ENCODE data around the gene CEMIP.

The CEMIP gene, protein sequence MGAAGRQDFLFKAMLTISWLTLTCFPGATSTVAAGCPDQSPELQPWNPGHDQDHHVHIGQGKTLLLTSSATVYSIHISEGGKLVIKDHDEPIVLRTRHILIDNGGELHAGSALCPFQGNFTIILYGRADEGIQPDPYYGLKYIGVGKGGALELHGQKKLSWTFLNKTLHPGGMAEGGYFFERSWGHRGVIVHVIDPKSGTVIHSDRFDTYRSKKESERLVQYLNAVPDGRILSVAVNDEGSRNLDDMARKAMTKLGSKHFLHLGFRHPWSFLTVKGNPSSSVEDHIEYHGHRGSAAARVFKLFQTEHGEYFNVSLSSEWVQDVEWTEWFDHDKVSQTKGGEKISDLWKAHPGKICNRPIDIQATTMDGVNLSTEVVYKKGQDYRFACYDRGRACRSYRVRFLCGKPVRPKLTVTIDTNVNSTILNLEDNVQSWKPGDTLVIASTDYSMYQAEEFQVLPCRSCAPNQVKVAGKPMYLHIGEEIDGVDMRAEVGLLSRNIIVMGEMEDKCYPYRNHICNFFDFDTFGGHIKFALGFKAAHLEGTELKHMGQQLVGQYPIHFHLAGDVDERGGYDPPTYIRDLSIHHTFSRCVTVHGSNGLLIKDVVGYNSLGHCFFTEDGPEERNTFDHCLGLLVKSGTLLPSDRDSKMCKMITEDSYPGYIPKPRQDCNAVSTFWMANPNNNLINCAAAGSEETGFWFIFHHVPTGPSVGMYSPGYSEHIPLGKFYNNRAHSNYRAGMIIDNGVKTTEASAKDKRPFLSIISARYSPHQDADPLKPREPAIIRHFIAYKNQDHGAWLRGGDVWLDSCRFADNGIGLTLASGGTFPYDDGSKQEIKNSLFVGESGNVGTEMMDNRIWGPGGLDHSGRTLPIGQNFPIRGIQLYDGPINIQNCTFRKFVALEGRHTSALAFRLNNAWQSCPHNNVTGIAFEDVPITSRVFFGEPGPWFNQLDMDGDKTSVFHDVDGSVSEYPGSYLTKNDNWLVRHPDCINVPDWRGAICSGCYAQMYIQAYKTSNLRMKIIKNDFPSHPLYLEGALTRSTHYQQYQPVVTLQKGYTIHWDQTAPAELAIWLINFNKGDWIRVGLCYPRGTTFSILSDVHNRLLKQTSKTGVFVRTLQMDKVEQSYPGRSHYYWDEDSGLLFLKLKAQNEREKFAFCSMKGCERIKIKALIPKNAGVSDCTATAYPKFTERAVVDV (N-terminal part only)

DNA sequence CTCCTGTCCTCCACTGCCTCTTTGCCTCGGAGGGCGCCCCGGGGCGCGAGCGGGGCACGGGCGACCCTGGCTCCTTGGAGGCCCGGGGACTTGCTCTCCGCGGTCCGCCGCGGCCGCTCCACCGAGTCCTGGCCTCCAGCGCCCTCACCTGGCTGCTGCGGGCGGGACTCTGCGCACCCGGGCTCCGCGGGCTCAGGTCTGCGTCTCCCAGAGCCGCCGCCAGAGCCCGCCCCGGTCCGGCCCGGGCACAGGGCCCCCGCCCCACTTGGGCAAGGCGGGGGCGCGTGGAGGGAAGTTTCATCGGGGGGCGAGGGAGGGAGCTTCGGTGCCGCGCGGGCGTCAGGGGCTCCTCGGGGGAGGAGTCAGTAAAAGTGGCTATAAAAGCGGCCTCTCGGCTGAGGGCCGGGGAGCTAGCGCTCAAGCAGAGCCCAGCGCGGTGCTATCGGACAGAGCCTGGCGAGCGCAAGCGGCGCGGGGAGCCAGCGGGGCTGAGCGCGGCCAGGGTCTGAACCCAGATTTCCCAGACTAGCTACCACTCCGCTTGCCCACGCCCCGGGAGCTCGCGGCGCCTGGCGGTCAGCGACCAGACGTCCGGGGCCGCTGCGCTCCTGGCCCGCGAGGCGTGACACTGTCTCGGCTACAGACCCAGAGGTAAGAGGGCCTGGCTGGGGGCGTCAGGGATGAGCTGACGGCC lies at the start of gene CEMIP:
Gene CEMIP, plus strand, starts transcription at position 407 of the 694 bp plus-strand sequence. CDS start 94,510 bp downstream, outside the sequence.
- peak; percentile 7 for DNase-seq (ENCODE audit: low read depth)

DNA sequence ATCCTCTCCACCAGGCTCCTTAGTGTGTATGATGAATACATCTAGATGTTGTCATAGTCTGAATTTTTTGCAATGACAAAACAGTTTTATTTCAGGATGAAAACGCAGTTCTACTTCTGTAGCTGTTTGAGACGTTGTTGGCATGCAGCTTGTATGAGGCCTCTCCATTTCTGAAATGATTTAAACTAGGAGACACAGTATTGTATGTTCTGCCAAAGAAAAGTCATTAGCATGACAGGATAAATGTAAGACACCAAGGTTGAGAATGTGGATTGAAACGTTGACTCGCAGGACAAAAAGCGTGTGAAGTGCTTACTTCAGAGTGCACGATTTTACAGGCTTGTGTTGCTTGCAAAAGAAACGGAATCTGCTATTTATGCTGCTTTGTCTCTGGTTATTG lies 48.8 kb upstream of the CEMIP start:
- DNase-seq (ENCODE audit: low read depth) = no peak

DNA sequence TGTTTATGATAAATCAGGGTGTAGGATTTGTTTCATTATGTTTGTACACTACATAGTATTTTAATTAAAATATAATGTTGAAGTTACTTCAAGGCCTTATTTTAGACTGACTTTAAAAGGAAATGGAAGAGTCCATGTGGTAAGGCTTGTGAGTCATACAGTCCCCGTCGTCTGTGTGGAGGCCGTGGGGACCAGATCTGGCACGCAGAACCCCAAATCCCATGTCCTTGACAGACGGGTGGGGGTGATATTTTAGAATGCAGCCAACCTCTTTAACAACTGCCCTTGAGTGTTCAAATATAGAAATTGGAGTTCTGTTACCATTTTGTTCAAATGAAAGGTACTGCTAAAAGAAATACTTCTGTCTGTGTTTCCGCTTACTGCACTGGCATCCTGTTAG lies 48.2 kb upstream of the CEMIP start:
- no peak for DNase-seq (ENCODE audit: low read depth)

DNA sequence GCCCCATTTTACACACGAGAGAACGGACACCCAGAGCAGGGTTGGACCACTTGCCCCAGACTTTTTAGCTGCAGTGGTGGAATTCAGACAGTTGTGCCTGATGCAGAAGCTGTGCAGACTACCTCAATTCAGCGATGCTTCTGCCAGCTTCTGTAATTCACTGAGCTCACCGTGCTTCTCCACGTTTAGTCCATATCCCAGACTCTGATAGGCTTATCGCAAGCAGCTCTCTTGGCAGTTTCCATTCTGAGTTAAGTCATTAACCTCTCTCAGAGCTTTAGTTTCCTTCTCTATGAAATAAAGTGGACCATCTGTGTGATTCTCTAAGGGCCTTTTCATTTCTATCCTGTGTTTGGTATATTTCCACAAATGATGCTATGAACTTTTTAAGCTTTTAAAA lies 47.0 kb upstream of the CEMIP start:
- no peak for DNase-seq (ENCODE audit: low read depth)

DNA sequence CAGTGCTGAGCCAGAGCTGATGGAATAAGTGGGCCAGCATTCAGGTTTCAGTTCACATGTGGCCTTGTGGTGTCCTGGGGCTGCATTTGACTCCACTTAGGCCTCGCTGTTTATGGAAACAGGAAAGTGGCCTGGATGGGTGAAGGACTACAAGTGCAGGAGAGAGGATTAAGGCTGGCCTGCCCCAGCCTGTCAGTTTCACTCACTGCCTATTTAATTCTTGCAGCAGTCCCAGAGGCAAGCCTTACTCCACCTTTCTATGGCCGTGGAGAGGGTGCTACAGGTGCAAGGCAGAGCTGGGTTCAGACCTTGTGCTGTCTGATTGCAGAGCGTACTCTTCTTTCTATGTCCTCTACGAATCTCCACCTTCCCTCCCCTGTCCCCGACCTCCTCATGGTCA lies 46.4 kb upstream of the CEMIP start:
- no peak for DNase-seq (ENCODE audit: low read depth)

DNA sequence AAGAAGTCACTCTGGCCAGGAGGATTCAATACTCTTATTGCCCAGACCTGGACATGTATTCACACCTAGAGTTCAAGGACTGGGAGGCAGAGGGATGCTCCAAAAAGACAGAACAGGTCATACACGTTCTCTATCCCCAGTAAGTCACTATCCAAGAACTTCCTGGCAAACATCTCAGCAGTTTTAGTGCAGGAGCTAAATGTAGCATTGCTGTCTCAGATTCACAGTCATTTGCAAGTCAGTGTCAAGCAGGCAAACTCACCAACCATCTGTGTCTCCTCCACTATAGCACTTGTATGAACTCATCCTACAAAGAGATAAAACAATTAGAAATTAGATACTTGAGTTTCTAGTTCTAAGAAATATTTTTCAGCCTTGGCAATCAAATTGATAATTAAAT lies 45.7 kb upstream of the CEMIP start:
- DNase-seq (ENCODE audit: low read depth) = no peak

DNA sequence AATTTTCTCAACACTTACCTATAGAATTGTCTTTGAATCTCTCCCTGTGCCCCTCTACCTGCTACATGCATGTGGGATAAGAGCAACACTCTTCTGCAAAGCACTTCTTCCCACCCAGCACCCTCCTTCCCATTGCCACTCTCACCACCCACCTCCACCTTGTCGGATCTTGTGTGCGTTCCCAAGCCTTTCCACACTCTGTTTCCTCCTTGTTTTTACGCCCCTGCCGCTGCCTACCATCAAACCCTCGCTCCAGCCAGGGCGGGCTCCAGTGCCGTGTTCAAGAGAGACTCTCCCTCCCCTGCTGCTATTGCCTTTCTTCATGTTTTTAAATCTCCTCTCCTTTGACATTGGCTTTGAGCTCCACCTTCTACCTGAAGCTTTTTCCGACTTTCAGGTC lies 43.8 kb upstream of the CEMIP start:
- no peak for DNase-seq (ENCODE audit: low read depth)

DNA sequence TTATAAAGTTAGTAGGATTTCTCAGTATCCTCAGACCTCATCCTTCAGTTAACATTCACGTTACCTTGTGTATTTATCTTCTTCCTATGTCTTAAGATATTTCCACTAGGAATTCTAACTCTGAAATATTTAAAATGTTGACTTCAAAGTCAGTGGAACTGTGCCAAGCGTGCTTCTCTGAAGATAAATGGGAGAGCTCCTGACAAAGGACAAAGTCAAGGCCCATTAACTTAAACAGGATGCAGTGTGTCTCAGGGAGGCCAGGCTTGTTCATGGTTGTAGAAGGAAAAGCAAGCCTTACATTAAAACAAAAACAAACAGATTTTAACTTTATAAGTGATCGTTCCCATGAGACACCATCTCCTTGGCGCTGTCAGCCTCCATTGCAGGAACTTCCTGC lies 42.6 kb upstream of the CEMIP start:
- DNase-seq (ENCODE audit: low read depth) = no peak

DNA sequence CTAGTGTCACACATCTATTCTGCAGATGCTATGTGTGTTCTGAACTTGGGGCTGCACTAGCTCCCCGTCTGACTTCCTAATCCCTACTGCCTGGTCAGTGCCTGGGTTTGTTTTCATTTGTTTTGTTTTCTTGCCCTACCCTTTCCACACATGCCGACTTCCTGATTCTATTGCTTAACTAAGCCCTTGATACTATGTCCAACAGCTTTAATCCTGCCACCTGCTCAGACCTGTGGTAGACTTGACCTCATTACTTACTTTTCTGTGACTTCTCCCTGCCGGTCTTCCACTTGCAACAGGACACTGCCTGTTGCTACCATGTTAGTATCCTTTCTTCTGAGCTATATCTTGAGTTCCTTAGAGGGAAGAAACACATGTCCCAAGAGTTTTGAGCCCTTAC lies 39.3 kb upstream of the CEMIP start:
- no peak for DNase-seq (ENCODE audit: low read depth)

DNA sequence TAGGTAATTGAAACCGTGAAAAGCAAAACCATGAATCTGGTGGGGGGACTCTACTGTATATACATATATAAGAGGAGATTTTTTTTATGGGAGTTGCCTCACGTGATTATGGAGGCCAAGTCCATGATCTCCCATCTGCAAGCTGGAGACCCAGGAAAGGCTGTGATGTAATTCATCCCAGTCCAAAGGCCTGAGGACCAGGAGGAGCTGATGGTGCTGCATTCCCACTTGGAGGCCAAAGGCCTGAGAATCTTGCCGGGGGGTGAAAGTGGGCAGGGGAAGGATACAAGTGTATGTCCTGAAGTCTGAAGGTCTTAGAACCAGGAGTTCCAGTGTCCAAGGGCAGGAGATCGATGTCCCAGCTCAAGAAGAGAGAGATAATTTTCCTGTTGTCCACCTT lies 37.1 kb upstream of the CEMIP start:
- DNase-seq (ENCODE audit: low read depth) = no peak

DNA sequence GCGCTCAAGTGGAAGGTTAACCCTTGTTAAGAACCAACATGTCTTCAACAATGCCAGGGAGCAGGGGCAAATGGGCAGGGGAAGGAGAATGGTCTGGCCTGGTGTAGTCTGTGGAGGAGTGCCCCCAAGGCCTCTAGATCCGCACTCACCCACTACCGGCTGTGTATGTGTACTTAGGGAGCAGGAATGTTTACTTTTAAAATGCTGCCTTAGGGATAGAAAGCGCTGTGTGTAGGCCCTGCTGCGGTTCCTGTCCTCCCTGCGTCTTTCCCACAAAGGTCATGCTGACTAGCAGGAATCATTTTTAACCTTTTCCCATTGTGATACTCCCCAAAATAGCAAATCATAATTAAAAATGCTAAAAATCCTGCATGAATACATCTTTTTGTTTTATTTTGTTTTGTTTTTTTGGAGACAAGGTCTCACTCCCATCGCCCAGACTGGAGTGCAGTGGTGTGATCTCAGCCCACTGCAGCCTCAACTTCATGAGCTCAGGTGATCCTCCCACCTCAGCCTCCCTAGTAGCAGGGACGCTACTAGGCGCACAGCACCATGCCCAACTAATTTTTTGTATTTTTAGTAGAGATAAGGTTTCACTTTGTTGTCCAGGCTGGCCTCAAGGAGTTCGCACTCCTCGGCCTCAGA lies 35.9 kb upstream of the CEMIP start:
- DNase-seq (ENCODE audit: low read depth) = no peak

DNA sequence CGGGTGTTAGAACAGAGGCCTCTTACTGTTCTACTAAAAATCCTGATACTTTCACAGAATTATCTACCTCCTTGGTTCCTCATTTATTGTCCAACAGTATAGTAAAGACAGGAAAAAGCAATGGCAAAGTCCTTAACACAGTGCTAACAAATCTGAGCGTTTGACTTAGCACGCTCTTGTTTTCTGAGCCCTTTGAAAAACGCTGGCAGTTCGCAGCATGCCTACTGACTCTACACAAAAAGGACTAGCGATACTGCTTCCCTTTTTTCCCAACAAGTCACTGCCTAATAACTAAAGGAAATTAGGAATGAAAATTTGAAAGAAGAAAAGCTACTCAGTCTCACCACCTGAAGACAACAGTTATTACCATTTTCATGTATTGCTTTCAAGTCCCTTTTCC lies 34.8 kb upstream of the CEMIP start:
- no peak for DNase-seq (ENCODE audit: low read depth)

DNA sequence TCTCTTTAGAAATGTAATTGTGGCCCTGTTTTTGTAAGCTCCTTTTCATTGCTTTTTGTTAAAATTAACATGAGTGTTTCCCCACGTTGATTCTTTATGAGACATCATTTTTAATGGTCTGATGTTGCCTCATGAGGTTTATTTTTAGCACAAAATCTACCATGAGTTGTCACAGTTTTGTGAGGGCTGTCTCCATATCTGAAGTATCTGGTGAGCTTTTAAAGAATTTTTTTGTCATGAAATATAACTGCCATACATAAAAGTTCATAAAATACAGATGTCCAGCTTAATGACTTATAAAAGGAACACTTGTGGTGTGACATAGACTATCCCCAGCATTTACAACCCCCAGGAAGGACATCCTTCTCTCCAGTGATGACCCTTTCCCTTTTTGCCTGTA lies 34.3 kb upstream of the CEMIP start:
- DNase-seq (ENCODE audit: low read depth) = no peak

DNA sequence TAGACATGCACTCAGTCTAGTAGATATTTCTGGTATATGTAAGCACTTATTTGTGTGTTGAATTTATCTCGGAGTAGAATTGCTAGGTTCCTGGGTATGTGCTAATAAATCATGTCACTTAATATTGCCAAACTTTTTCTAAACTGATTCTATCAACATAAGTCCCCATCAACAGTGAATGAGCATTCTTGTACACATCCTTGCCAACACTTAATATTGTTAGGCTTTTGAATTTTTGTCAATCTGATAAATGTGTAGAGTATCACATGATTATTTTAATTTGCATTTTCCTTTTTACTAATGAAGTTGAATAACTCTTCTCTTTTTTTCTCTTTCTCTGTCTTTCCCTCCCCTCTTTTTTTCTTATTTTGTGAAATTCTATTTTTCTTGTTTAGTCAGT lies 33.3 kb upstream of the CEMIP start:
- DNase-seq (ENCODE audit: low read depth) = no peak

DNA sequence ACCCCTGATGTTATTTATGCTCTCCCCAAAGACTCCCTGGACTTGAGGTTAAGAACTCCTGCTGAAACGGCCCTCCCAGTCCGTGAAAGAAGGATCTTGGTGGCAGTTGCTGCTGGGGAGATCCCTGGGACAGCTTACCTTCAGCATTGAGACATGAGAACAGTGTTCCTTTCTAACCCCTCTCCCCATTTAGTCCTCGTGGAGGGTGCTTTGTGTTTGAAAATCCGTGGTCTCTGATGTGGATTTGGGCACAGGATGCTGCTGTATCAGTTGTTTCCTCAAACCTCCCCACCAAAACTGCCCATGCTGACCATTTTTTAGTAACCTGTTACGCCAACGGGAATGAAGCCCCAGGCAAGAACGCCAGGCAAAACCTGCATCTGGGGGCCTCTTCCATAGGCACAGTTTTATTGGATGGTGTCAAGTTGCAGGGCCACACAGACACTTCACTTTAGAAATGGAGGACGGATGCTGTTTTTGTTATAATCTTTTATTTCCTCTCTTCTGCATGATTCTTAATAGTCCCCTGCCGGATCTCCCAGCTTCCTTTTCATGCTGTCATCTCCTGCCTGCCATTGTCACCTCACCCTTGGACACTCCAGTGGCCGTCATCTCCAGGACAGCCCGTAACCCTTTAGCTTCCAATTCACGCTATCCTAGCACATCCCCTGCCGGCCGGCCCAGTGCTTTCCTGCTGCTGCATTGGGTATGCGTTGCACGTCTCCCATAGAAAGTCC lies 31.7 kb upstream of the CEMIP start:
- no peak for DNase-seq (ENCODE audit: low read depth)

DNA sequence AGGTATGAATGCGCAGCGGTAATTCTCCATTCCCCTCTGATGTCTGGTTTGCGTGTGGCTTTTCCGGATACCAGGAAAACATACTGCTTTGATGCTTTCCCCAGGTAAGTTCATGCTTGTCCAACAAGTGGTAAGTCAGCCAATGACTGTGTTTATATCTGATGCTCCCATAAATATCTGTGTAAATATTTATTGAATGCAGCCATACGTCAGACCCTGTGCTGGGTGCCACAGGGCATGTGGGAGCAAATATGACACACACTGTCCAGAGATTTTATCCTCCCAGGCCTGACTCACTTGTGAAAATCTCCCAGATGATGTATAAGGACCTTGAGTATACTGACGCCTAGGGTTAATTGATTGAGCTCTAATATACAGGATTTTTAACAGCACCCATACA lies 29.6 kb upstream of the CEMIP start:
- no peak for DNase-seq (ENCODE audit: low read depth)

DNA sequence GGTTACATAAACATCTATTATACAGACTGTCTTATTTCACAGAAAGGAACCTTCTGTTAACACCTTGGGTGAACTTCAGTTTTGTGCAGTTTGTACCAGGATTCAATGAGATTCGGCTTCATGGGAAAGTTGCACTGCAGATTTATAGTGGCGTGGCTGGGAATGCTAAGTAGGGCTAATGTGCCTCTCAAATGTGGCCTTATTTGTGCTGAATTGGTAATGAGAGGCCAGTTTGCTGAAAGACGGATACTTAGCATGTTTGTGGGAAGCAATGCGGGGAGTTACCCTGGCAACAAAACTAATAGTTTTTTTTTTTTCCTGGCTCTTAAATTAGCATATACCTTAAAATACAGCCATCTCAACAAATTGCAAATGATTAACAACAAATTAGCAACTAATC lies 28.6 kb upstream of the CEMIP start:
- DNase-seq (ENCODE audit: low read depth) = no peak

DNA sequence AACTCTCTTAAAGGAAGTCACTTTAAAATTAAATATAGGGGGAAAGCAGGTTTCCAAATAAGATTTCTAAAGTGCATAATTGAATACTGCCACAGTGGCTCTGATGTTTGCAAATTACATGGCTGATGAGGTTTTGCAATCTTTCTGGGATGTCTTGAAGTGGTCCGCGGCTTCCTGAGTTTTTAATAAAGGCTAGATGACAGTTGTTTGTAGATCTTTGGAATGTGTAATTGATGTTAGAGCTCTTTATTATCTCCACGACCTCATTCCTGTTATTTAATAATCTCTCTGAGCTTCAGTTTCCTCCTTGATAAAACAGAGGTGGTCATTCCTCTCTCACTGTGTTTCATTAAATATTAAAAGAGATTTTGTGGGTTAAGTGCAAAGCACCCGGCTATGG lies 27.0 kb upstream of the CEMIP start:
- DNase-seq (ENCODE audit: low read depth) = no peak

DNA sequence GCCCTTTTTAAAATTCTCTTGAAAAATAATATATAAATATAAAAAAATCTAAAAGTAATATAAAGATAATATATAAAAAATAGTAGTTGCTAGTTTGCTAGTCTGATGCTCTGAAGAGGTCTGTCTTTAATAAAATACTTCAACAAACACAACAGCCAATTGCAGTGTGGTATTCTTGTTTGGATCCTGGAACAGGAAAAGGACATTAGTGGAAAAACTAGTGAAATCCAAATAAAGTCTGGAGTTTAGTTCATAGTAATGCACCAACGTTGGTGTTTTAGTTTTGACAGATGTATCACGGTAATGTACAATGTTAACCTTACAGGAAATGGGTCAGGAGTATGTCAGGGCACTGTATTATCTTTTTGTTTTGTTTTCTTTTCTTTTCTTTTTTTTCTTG lies 26.0 kb upstream of the CEMIP start:
- no peak for DNase-seq (ENCODE audit: low read depth)

DNA sequence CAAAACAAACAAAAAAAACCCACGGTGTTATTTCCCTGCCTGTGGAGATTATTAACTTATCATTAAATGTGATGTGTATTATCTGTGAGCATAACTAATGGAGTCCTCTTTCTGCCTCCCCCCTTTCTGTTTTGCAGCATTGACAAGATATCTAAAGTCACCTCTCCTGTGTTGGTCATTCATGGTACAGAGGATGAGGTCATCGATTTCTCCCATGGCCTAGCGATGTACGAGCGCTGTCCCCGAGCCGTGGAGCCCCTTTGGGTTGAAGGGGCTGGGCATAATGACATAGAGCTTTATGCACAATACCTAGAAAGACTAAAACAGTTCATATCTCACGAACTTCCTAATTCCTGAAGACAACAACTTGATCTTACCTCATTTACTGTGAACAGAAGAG lies 25.2 kb upstream of the CEMIP start:
- no peak for DNase-seq (ENCODE audit: low read depth)

DNA sequence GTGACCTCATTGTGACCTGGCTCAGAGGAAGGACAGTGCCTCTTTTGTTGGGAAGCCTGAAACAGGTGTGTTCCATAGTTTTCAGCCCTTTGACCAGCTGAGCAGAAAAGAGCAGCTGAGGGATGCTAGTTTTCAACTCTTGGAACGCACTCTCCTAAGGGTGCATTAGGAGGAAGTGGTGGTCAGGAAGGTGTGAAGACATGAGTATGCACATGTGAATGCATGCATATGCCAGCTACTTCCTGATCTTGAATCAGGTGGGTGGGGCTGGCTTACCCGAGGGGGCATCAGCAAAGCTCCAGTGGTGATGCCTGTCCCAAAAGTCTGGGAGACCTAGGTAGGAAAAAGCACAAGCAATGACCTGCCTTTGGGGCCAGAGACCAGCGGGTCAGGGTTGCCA lies 23.3 kb upstream of the CEMIP start:
- no peak for DNase-seq (ENCODE audit: low read depth)

All from activated T-cell treated with anti-CD3 and anti-CD28 coated beads for 1 hour (primary cell).